ENCODE data around the gene BHLHE23. TPM values are rescaled to one million over a fixed set of nuclear protein-coding genes. Genes with fewer than 3 reads are reported as not detected.

Gene BHLHE23
- total RNA-seq, 4 donors from 2014 or later, result not detected

- Histone ChIP-seq H3K36me3 (no peaks in the 10 kb centered on the region), H3K9me3 (no peaks in the 10 kb centered on the region), H3K27ac (no peak overlapping the region), H3K4me3 (no peak overlapping the region), H3K27me3 (peaks cover 92% of the 10 kb centered on the region), H3K4me1 (no peaks in the 10 kb centered on the region)
- no peak for TF ChIP-seq POLR2AphosphoS5 (IDR thresholded peaks at IDR 0.05)
- no peak for TF ChIP-seq POLR2A (IDR thresholded peaks at IDR 0.05)
- TF ChIP-seq EP300 (IDR thresholded peaks at IDR 0.05), result no peak
- TF ChIP-seq CTCF (IDR thresholded peaks at IDR 0.05), result no peak
- 46% methylated on average over 9 of the region's 10 CpGs for WGBS
- DNase-seq (ENCODE audit: low spot score in 2 of 2), result no peak
These were observed 19.6 kb downstream of the BHLHE23 start for GRCh38 chr20:62987114-62987513.

GRCh38 chr20:62986257-62986800 is 20.4 kb downstream of the BHLHE23 start:
- WGBS, result 70% methylated on average over 6 of the region's 6 CpGs
- H3K27me3 ChIP-seq, result peaks cover 92% of the 10 kb centered on the region
- no peaks in the 10 kb centered on the region for H3K36me3 ChIP-seq
- no peaks in the 10 kb centered on the region for H3K9me3 ChIP-seq
- TF ChIP-seq POLR2AphosphoS5 (IDR thresholded peaks at IDR 0.05) (no peak), EP300 (IDR thresholded peaks at IDR 0.05) (no peak), POLR2A (IDR thresholded peaks at IDR 0.05) (no peak), CTCF (IDR thresholded peaks at IDR 0.05) (no peak)
- no peaks in the 10 kb centered on the region for H3K4me1 ChIP-seq
- no peak overlapping the region for H3K27ac ChIP-seq
- H3K4me3 ChIP-seq, result no peak overlapping the region
- no peak for DNase-seq (ENCODE audit: low spot score in 2 of 2)

GRCh38 chr20:62985444-62985778 is 21.4 kb downstream of the BHLHE23 start:
- H3K36me3 ChIP-seq, result no peaks in the 10 kb centered on the region
- 64% methylated on average over 9 of the region's 14 CpGs for WGBS
- no peak for DNase-seq (ENCODE audit: low spot score in 2 of 2)
- no peak overlapping the region for H3K27ac ChIP-seq
- peaks cover 92% of the 10 kb centered on the region for H3K27me3 ChIP-seq
- H3K4me1 ChIP-seq, result peaks cover 4% of the 10 kb centered on the region
- TF ChIP-seq POLR2AphosphoS5 (IDR thresholded peaks at IDR 0.05) (no peak), POLR2A (IDR thresholded peaks at IDR 0.05) (no peak), CTCF (IDR thresholded peaks at IDR 0.05) (no peak), EP300 (IDR thresholded peaks at IDR 0.05) (no peak)
- no peak overlapping the region for H3K4me3 ChIP-seq
- no peaks in the 10 kb centered on the region for H3K9me3 ChIP-seq

GRCh38 chr20:62984666-62985443 is 21.9 kb downstream of the BHLHE23 start:
- H3K9me3 ChIP-seq, result no peaks in the 10 kb centered on the region

More at GRCh38 chr20:62984666-62985443, 21.9 kb downstream of the BHLHE23 start:
- H3K27ac ChIP-seq, result no peak overlapping the region
- DNase-seq (ENCODE audit: low spot score in 2 of 2), result no peak
- no peak for TF ChIP-seq CTCF (IDR thresholded peaks at IDR 0.05)
- no peak for TF ChIP-seq POLR2A (IDR thresholded peaks at IDR 0.05)
- no peak for TF ChIP-seq POLR2AphosphoS5 (IDR thresholded peaks at IDR 0.05)
- no peak for TF ChIP-seq EP300 (IDR thresholded peaks at IDR 0.05)
- H3K4me3 ChIP-seq, result no peak overlapping the region
- H3K36me3 ChIP-seq, result no peaks in the 10 kb centered on the region
- WGBS, result 82% methylated on average over 13 of the region's 18 CpGs
- peaks cover 94% of the 10 kb centered on the region for H3K27me3 ChIP-seq
- H3K4me1 ChIP-seq, result peaks cover 9% of the 10 kb centered on the region

Measured in suprapubic skin (tissue), 4 donors.